NCI-H2227 treated with DMSO at 0.1 percent for 48 hours (cell line): ENCODE results near the gene NEDD4L.

Experiments used
- DNase-seq: peaks from one replicate; lab custom pipeline; 2025; lab: John Stamatoyannopoulos, UW

Gene NEDD4L

GRCh38 chr18:58118536-58118935 is 74.5 kb downstream of the NEDD4L start:
- DNase-seq = no peak

- no peak for DNase-seq
Measured at GRCh38 chr18:58119819-58120218, 75.8 kb downstream of the NEDD4L start.

GRCh38 chr18:58124475-58124874 is 80.4 kb downstream of the NEDD4L start:
- DNase-seq = no peak

GRCh38 chr18:58125183-58125582 is 81.2 kb downstream of the NEDD4L start:
- no peak for DNase-seq

GRCh38 chr18:58125756-58126155 is 81.7 kb downstream of the NEDD4L start:
- no peak for DNase-seq

GRCh38 chr18:58128381-58129374 is 84.7 kb downstream of the NEDD4L start:
- peak; percentile 53 for DNase-seq

GRCh38 chr18:58132595-58133261 is 88.7 kb downstream of the NEDD4L start:
- no peak for DNase-seq

GRCh38 chr18:58135183-58135641 is 91.2 kb downstream of the NEDD4L start:
- no peak for DNase-seq

GRCh38 chr18:58135701-58136331 is 91.8 kb downstream of the NEDD4L start:
- peak; percentile 71 for DNase-seq

GRCh38 chr18:58136879-58137278 is 92.9 kb downstream of the NEDD4L start:
- DNase-seq = no peak

GRCh38 chr18:58139459-58140386 is 95.7 kb downstream of the NEDD4L start:
- DNase-seq = no peak

GRCh38 chr18:58140387-58141325 is 96.6 kb downstream of the NEDD4L start:
- peak; percentile 72 for DNase-seq

- no peak for DNase-seq
Measured at GRCh38 chr18:58143386-58143785, 99.4 kb downstream of the NEDD4L start.

- no peak for DNase-seq
Measured at GRCh38 chr18:58144106-58144505, 100.1 kb downstream of the NEDD4L start.

- DNase-seq = no peak
Measured at GRCh38 chr18:58144671-58145285, 100.8 kb downstream of the NEDD4L start.

- DNase-seq = no peak
Measured at GRCh38 chr18:58146099-58146498, 102.1 kb downstream of the NEDD4L start.

GRCh38 chr18:58148954-58149471 is 105.0 kb downstream of the NEDD4L start:
- no peak for DNase-seq

GRCh38 chr18:58150772-58151171 is 106.7 kb downstream of the NEDD4L start:
- DNase-seq = no peak

GRCh38 chr18:58152216-58152615 is 108.2 kb downstream of the NEDD4L start:
- DNase-seq = no peak

GRCh38 chr18:58152891-58153290 is 108.9 kb downstream of the NEDD4L start:
- DNase-seq = no peak
